WTC11 (cell line): ENCODE data around the gene SSR1. TPM values are rescaled to one million over a fixed set of nuclear protein-coding genes. Genes with fewer than 3 reads are reported as not detected.

Experiments
- ATAC-seq: fragments of 200-7000 bp; cut with Tn5 transposase; 2 replicates; pipeline ENCODE4 v1.10.0; 2021; ENCODE audit warnings: mild to moderate bottlenecking, moderate library complexity
- CTCF ChIA-PET: fragments of 300-600 bp; sonication (Branson Sonifier 250); formaldehyde crosslinking; loops from one replicate; lab custom pipeline; 2021; ENCODE audit warnings: antibody characterized with exemption; lab: Charles Lee
- POLR2A ChIA-PET: fragments of 350-600 bp; sonication (Branson Sonifier 250); formaldehyde crosslinking; loops from one replicate; lab custom pipeline; 2021; ENCODE audit warnings: antibody characterized with exemption; lab: Charles Lee
- DNase-seq: peaks from one replicate; pipeline ENCODE4 v3.0.0; 2021; ENCODE audit warnings: low spot score
- H3K27ac Mint-ChIP-seq: 2 replicates; pipeline ENCODE4 v1.8.0; 2021; ENCODE audit warnings: mixed read lengths
- H3K27me3 Mint-ChIP-seq: 2 replicates; pipeline ENCODE4 v1.8.0; 2021; ENCODE audit warnings: low read depth, mild to moderate bottlenecking, moderate library complexity, mixed read lengths
- H3K36me3 Mint-ChIP-seq: 2 replicates; pipeline ENCODE4 v1.8.0; 2021; ENCODE audit warnings: mixed read lengths
- H3K4me1 Mint-ChIP-seq: 2 replicates; pipeline ENCODE4 v1.8.0; 2022; ENCODE audit warnings: mixed read lengths
- H3K4me3 Mint-ChIP-seq: 2 replicates; pipeline ENCODE4 v1.8.0; 2021; ENCODE audit warnings: mild to moderate bottlenecking, moderate library complexity, mixed read lengths
- H3K9me3 Mint-ChIP-seq: 2 replicates; pipeline ENCODE4 v1.8.0; 2021; ENCODE audit warnings: mixed read lengths
- CBFB ChIP-seq: sonication (generic); formaldehyde crosslinking; IDR thresholded peaks from 2 replicates; pipeline ENCODE4 v1.8.1; 2022; ENCODE audit warnings: mild to moderate bottlenecking, low read depth, missing genetic modification reagents
- CREM ChIP-seq: sonication (generic); formaldehyde crosslinking; IDR thresholded peaks from 2 replicates; pipeline ENCODE4 v1.8.1; 2022; ENCODE audit warnings: mild to moderate bottlenecking, missing genetic modification reagents, moderate library complexity
- ELF4 ChIP-seq: sonication (generic); formaldehyde crosslinking; IDR thresholded peaks from 2 replicates; pipeline ENCODE4 v1.8.1; 2022; ENCODE audit warnings: low read depth, mild to moderate bottlenecking, moderate library complexity, missing genetic modification reagents
- FOXK1 ChIP-seq: sonication (generic); formaldehyde crosslinking; IDR thresholded peaks from 2 replicates; pipeline ENCODE4 v1.8.0; 2022; ENCODE audit warnings: mild to moderate bottlenecking, moderate library complexity, missing genetic modification reagents
- NFE2L1 ChIP-seq: sonication (generic); formaldehyde crosslinking; IDR thresholded peaks from 2 replicates; pipeline ENCODE4 v1.8.1; 2023; ENCODE audit warnings: missing genetic modification reagents
- NFYB ChIP-seq: sonication (generic); formaldehyde crosslinking; conservative IDR thresholded peaks from 2 replicates; pipeline ENCODE4 v1.8.0; 2022; ENCODE audit warnings: low read depth, missing genetic modification reagents
- NR3C1 ChIP-seq: sonication (generic); formaldehyde crosslinking; conservative IDR thresholded peaks from 2 replicates; pipeline ENCODE4 v1.8.1; 2023; ENCODE audit warnings: low read depth, mild to moderate bottlenecking, missing genetic modification reagents
- OVOL2 ChIP-seq: fragments of 250-450 bp; sonication (Bioruptor Pico); IDR thresholded peaks from 2 replicates; pipeline ENCODE4 v1.9.0; 2021; ENCODE audit warnings: mild to moderate bottlenecking, borderline replicate concordance
- RORB ChIP-seq: fragments of 250-450 bp; sonication (Bioruptor Pico); IDR thresholded peaks from 2 replicates; pipeline ENCODE4 v1.9.0; 2021; ENCODE audit warnings: mild to moderate bottlenecking
- SOX15 ChIP-seq: fragments of 250-450 bp; sonication (Bioruptor Pico); IDR thresholded peaks from 2 replicates; pipeline ENCODE4 v1.9.0; 2021; ENCODE audit warnings: mild to moderate bottlenecking
- TEAD4 ChIP-seq: sonication (generic); formaldehyde crosslinking; IDR thresholded peaks from 2 replicates; pipeline ENCODE4 v1.8.0; 2022; ENCODE audit warnings: mild to moderate bottlenecking, missing genetic modification reagents
- ZNF317 ChIP-seq: sonication (generic); formaldehyde crosslinking; IDR thresholded peaks from 2 replicates; pipeline ENCODE4 v1.8.1; 2023; ENCODE audit warnings: low read depth, mild to moderate bottlenecking, moderate library complexity, missing genetic modification reagents, borderline replicate concordance
- ZNF396 ChIP-seq: fragments of 250-450 bp; sonication (Bioruptor Pico); IDR thresholded peaks from 2 replicates; pipeline ENCODE4 v1.8.0; 2021; ENCODE audit warnings: mild to moderate bottlenecking, moderate library complexity, borderline replicate concordance
- ZNF423 ChIP-seq: fragments of 250-450 bp; sonication (Bioruptor Pico); IDR thresholded peaks from 2 replicates; pipeline ENCODE4 v2.1.2; 2022; ENCODE audit warnings: mild to moderate bottlenecking, moderate library complexity
- total RNA-seq: library from RNA; stranded (reverse); gene quantifications from 3 replicates; pipeline ENCODE4 v1.2.3, GENCODE V29; 2021
- TF ChIP-seq, protein P1 (sequence below): fragments of 250-450 bp; sonication (Bioruptor Pico); IDR thresholded peaks from 2 replicates; pipeline ENCODE4 v2.1.2; 2022; ENCODE audit warnings: mild to moderate bottlenecking, moderate library complexity
- TF ChIP-seq, protein P2 (sequence below): fragments of 200-600 bp; IDR thresholded peaks from 2 replicates; pipeline ENCODE4 v1.8.0; 2022; ENCODE audit warnings: antibody characterized with exemption
- TF ChIP-seq, protein P3 (sequence below): fragments of 250-450 bp; sonication (Bioruptor Pico); conservative IDR thresholded peaks from 2 replicates; pipeline ENCODE4 v1.9.0; 2021; ENCODE audit warnings: mild to moderate bottlenecking
- TF ChIP-seq, protein P4 (sequence below): sonication (generic); formaldehyde crosslinking; IDR thresholded peaks from 2 replicates; pipeline ENCODE4 v1.8.0; 2023; ENCODE audit warnings: missing genetic modification reagents, mild to moderate bottlenecking, borderline replicate concordance
- TF ChIP-seq, protein P5 (sequence below): sonication (generic); formaldehyde crosslinking; IDR thresholded peaks from 2 replicates; pipeline ENCODE4 v1.8.0; 2022; ENCODE audit warnings: mild to moderate bottlenecking, missing genetic modification reagents

The SSR1 gene
- total RNA-seq, 1 experiment from 2014 or later, result 96.7 TPM

DNA sequence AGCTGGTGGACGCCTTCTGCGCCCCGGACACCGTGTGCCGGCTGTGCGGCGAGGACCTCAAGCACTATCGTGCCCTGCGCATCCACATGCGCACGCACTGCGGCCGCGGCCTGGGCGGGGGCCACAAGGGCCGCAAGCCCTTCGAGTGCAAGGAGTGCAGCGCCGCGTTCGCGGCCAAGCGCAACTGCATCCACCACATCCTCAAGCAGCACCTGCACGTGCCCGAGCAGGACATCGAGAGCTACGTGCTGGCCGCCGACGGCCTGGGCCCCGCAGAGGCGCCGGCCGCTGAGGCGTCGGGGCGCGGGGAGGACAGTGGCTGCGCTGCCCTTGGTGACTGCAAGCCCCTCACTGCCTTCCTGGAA lies 82.7 kb downstream of the SSR1 start:
- Mint-ChIP-seq H3K36me3 (peaks cover 53% of the 10 kb centered on the region), H3K4me1 (peaks cover 3% of the 10 kb centered on the region), H3K4me3 (no peak overlapping the region), H3K27me3 (no peaks in the 10 kb centered on the region), H3K9me3 (no peaks in the 10 kb centered on the region)
- CTCF ChIA-PET, result no interaction called here
- no peak for DNase-seq
- TF ChIP-seq ZNF396 (CRISPR knock-in tag) (no peak), CBFB (no peak), NFYB (CRISPR knock-in tag) (no peak), CREM (no peak), OVOL2 (CRISPR knock-in tag) (no peak), SOX15 (CRISPR knock-in tag) (no peak), NR3C1 (CRISPR knock-in tag) (no peak), ZNF317 (CRISPR knock-in tag) (no peak), RORB (CRISPR knock-in tag) (no peak), NFE2L1 (CRISPR knock-in tag) (no peak), ZNF423 (no peak), FOXK1 (CRISPR knock-in tag) (no peak), ELF4 (CRISPR knock-in tag) (no peak), TEAD4 (CRISPR knock-in tag) (no peak)
- TF ChIP-seq, protein P1, sequence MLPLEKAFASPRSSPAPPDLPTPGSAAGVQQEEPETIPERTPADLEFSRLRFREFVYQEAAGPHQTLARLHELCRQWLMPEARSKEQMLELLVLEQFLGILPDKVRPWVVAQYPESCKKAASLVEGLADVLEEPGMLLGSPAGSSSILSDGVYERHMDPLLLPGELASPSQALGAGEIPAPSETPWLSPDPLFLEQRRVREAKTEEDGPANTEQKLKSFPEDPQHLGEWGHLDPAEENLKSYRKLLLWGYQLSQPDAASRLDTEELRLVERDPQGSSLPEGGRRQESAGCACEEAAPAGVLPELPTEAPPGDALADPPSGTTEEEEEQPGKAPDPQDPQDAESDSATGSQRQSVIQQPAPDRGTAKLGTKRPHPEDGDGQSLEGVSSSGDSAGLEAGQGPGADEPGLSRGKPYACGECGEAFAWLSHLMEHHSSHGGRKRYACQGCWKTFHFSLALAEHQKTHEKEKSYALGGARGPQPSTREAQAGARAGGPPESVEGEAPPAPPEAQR (CRISPR knock-in tag), result no peak
- TF ChIP-seq, protein P2, sequence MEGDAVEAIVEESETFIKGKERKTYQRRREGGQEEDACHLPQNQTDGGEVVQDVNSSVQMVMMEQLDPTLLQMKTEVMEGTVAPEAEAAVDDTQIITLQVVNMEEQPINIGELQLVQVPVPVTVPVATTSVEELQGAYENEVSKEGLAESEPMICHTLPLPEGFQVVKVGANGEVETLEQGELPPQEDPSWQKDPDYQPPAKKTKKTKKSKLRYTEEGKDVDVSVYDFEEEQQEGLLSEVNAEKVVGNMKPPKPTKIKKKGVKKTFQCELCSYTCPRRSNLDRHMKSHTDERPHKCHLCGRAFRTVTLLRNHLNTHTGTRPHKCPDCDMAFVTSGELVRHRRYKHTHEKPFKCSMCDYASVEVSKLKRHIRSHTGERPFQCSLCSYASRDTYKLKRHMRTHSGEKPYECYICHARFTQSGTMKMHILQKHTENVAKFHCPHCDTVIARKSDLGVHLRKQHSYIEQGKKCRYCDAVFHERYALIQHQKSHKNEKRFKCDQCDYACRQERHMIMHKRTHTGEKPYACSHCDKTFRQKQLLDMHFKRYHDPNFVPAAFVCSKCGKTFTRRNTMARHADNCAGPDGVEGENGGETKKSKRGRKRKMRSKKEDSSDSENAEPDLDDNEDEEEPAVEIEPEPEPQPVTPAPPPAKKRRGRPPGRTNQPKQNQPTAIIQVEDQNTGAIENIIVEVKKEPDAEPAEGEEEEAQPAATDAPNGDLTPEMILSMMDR, result no peak
- TF ChIP-seq, protein P3, sequence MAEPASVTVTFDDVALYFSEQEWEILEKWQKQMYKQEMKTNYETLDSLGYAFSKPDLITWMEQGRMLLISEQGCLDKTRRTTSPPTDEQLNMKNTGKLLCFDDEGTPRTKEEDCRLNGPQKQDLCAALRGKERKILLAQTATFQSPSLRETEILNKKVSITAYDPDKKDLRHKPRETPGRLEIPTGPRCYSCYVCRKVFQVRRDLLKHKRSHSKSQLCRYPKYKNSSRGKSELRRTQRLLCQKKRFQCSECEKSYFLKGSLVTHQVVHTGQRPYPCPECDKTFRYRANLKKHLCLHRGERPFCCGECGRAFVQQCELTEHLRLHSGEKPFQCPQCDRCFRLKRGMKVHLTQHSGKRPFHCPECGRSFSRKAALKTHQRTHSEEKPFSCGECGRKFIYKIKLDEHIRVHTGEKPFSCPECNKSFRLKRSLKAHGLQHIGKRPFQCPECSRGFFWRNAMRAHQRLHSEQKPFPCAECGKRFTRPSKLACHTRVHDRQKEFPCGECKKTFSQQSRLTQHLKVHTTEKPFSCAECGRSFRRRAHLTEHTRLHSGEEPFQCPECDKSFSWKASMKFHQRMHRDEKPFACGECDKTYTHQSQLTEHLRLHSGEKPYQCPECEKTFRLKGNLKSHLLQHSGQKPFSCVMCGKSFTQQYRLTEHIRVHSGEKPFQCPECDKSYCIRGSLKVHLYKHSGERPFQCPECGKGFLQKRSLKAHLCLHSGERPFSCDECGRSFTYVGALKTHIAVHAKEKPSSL, result no peak
- TF ChIP-seq, protein P4, sequence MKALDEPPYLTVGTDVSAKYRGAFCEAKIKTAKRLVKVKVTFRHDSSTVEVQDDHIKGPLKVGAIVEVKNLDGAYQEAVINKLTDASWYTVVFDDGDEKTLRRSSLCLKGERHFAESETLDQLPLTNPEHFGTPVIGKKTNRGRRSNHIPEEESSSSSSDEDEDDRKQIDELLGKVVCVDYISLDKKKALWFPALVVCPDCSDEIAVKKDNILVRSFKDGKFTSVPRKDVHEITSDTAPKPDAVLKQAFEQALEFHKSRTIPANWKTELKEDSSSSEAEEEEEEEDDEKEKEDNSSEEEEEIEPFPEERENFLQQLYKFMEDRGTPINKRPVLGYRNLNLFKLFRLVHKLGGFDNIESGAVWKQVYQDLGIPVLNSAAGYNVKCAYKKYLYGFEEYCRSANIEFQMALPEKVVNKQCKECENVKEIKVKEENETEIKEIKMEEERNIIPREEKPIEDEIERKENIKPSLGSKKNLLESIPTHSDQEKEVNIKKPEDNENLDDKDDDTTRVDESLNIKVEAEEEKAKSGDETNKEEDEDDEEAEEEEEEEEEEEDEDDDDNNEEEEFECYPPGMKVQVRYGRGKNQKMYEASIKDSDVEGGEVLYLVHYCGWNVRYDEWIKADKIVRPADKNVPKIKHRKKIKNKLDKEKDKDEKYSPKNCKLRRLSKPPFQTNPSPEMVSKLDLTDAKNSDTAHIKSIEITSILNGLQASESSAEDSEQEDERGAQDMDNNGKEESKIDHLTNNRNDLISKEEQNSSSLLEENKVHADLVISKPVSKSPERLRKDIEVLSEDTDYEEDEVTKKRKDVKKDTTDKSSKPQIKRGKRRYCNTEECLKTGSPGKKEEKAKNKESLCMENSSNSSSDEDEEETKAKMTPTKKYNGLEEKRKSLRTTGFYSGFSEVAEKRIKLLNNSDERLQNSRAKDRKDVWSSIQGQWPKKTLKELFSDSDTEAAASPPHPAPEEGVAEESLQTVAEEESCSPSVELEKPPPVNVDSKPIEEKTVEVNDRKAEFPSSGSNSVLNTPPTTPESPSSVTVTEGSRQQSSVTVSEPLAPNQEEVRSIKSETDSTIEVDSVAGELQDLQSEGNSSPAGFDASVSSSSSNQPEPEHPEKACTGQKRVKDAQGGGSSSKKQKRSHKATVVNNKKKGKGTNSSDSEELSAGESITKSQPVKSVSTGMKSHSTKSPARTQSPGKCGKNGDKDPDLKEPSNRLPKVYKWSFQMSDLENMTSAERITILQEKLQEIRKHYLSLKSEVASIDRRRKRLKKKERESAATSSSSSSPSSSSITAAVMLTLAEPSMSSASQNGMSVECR, result no peak
- TF ChIP-seq, protein P5, sequence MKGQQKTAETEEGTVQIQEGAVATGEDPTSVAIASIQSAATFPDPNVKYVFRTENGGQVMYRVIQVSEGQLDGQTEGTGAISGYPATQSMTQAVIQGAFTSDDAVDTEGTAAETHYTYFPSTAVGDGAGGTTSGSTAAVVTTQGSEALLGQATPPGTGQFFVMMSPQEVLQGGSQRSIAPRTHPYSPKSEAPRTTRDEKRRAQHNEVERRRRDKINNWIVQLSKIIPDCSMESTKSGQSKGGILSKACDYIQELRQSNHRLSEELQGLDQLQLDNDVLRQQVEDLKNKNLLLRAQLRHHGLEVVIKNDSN, result no peak
- TF ChIP-seq, all 79 proteins: peak for 0
- no peak overlapping the region for H3K27ac Mint-ChIP-seq
- ATAC-seq, result no peak
- POLR2A ChIA-PET, result no interaction called here
